ENCODE measurements around the gene DBF4.

DNA sequence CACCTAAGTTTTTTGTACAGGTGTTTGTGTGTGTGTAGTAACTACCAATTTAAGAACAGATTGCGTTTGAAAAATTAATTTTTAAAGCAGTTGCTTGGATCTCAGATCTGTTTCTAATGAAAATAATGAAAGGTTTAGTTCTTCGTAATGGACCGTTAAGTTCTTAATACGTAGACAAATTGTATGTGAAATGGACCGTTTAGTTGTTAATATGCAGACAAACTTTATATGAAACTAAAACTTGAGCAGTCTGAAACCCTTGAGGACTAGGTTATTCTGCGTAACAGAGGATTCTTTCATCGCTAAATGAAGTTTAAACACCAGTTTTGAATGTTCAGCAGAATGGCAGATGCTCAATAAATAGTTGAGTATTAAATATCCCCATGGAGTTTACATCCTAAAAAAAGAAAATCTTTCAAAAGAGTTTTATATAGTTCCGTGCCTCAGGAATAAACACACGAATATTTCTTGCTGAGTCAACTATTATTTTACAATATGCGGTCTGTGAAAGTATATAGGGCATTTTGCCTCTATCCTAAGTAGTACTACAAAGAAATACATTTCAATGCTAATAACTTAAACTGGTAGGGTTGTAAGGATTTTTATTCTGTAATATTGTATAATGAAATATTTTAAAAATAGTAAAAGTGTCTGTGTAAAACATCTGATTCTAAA lies 1.2 kb downstream of the DBF4 start:
- TF ChIP-seq POLR2A (IDR thresholded peaks at IDR 0.05) = no peak
- TF ChIP-seq, protein P1, sequence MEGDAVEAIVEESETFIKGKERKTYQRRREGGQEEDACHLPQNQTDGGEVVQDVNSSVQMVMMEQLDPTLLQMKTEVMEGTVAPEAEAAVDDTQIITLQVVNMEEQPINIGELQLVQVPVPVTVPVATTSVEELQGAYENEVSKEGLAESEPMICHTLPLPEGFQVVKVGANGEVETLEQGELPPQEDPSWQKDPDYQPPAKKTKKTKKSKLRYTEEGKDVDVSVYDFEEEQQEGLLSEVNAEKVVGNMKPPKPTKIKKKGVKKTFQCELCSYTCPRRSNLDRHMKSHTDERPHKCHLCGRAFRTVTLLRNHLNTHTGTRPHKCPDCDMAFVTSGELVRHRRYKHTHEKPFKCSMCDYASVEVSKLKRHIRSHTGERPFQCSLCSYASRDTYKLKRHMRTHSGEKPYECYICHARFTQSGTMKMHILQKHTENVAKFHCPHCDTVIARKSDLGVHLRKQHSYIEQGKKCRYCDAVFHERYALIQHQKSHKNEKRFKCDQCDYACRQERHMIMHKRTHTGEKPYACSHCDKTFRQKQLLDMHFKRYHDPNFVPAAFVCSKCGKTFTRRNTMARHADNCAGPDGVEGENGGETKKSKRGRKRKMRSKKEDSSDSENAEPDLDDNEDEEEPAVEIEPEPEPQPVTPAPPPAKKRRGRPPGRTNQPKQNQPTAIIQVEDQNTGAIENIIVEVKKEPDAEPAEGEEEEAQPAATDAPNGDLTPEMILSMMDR (IDR thresholded peaks at IDR 0.05) = no peak
- no peak for TF ChIP-seq POLR2AphosphoS5 (IDR thresholded peaks at IDR 0.05)
